GM21619 (cell line): ENCODE measurements around the gene CTNNA3.
"Not testable (repeated sequence)": the region's sequence is repeated elsewhere in the genome, so short reads cannot be mapped to it uniquely, and the experiment has no call there.

Experiments used
- ATAC-seq: cut with Tn5 transposase; IDR thresholded peaks from one replicate; pipeline ENCODE4 v1.9.1; 2021; ENCODE audit not compliant: unreplicated experiment

The CTNNA3 gene

GRCh38 chr10:66337211-66337610 is 1358.8 kb downstream of the CTNNA3 start:
- no peak for ATAC-seq

GRCh38 chr10:66336791-66337190 is 1359.2 kb downstream of the CTNNA3 start:
- no peak for ATAC-seq

GRCh38 chr10:66335753-66336152 is 1360.2 kb downstream of the CTNNA3 start:
- ATAC-seq, result not testable (repeated sequence)

DNA sequence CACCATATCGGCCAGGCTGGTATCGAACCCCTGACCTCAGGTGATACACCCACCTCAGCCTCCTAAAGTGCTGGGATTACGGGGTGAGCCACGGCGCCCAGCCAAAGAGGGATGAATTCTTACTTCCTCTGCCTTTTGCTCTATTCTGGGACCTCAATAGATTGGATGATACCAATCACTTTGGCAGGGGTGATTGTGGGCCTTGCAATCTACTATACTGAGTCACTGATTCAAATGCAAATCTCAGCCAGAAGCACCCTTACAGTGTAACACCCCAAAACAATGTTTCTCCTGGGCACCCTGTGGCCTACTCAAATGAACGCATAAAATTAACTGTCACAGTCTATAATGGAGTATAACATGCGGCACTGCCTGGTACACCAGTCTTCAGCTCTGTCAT is 1366.8 kb downstream of the CTNNA3 start:
- no peak for ATAC-seq

- no peak for ATAC-seq
Measured at GRCh38 chr10:66326876-66327275, 1369.1 kb downstream of the CTNNA3 start.

- ATAC-seq, result no peak
Measured at GRCh38 chr10:66322777-66323176, 1373.2 kb downstream of the CTNNA3 start.

- no peak for ATAC-seq
Measured at GRCh38 chr10:66321723-66322665, 1374.0 kb downstream of the CTNNA3 start.

GRCh38 chr10:66318761-66319160 is 1377.2 kb downstream of the CTNNA3 start:
- no peak for ATAC-seq

- no peak for ATAC-seq
Measured at GRCh38 chr10:66307826-66308225, 1388.2 kb downstream of the CTNNA3 start.

DNA sequence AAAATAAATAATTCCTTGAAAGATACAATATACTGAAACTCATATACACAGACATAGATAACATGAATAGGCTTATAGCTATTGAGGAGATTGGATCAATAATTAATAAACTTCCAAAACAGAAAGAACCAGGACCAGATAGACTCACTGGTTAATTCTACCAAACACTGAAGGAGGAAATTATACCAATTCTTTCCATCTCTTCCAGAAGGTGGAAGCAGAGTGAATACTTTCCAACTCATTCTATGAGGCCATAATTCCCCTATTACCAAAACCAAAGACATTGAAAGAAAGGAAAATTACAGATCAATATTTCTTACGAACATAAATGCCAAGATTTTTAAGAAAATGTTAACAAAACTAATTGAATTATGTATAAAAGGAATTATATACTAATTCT is 1394.9 kb downstream of the CTNNA3 start:
- no peak for ATAC-seq

- no peak for ATAC-seq
Measured at GRCh38 chr10:66295602-66296001, 1400.4 kb downstream of the CTNNA3 start.

DNA sequence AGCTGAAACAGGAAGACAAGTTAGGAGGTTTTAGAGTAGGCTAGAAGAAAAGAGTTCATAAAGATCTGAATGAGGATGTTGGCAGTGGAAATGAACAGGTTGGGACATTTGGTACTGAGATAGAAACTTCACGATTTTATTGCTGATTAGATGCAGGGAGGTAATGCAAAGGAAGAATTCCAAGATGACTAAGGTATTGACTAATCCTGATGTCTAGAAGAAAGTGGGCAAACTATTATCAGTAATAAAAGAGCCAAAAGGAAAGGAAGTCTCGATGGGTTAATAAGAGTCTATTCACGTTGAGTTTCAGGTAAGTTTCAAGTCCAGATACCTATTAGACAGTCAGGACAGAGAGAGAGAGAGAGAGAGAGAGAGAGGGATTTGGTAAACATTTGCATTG is 1401.5 kb downstream of the CTNNA3 start:
- ATAC-seq, result no peak

- ATAC-seq, result no peak
Measured at GRCh38 chr10:66292922-66293321, 1403.1 kb downstream of the CTNNA3 start.

DNA sequence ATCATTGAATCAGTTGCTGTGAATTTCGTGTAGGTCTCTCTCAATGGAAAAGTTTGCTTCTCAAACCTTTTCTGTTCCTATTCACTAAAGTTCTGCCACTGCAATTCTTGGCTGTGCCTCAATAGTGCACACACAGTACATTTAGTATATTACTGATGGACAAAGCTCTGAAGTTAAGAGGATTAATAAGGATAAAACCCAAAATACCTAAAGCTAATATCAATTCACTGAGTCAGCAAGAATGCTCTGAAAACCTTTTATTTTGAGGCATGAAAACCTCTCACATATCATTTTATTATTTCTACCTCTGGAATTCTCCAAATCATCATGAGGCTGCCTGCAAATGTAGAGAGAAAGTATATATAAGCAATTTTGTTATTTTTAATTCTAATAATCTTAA is 1403.5 kb downstream of the CTNNA3 start:
- no peak for ATAC-seq

- ATAC-seq, result no peak
Measured at GRCh38 chr10:66291133-66291532, 1404.9 kb downstream of the CTNNA3 start.

DNA sequence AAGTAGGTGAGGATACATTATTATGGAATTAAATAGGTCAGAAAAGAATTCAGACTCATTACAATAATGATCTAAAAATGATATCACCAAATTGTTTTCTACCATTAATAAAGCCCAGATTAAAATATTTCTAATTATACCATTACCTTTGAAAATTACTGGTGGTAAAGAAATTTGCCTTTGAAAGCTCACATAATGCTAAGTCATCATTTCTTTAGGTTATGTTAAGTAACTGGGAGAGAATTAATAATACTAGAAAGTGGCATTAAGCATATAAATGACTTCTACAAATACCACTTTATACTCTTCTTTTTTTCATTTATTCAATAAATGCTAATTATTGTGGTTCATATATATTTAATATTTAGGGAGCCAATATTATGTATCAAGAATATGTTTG is 1411.4 kb downstream of the CTNNA3 start:
- no peak for ATAC-seq

DNA sequence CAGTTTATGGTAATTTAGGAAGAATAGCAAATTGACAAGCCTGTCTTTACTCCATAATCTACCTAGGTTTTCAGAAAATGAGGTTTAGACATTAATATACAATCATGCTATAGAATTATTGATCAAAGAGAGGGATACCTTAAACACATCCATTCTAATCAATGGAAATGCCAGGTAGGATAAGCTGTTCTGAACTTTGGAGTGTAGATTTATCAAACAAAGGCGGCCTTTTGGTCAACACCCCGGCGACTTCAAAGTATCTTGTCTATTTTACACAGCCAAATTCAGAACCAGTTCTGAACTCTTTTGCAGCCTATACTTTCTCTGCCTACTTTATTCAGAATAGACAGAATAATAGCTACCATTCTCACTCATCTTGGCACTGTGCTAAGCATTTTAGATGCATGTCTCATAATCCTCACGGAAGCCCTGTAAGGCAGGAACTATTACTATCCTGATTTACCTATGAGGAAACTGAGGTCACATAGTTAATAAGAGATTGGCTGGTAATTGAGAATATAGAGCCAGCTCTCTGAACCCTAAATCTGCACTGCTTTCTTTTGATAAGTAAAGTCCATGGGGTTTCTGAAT is 1412.0 kb downstream of the CTNNA3 start:
- no peak for ATAC-seq

DNA sequence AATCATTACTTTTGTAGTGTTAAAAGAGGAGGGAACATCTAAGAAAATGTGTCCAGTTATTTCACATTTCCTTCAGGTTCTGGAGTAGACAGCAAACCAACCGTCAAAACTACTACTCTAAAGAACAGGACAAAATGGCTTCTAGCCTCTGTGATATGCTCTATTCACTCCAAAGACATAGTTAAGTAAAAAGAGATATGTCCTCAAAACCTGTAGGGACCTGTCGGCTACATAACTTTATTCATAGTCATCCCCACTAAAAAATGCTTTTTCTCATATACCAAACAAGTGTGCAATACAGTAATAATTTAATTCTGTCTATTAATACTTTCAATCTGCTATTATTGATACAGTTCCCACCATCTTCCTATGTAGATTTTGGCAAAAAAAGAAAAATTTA is 1412.9 kb downstream of the CTNNA3 start:
- no peak for ATAC-seq

GRCh38 chr10:66281327-66281726 is 1414.7 kb downstream of the CTNNA3 start:
- ATAC-seq, result no peak

DNA sequence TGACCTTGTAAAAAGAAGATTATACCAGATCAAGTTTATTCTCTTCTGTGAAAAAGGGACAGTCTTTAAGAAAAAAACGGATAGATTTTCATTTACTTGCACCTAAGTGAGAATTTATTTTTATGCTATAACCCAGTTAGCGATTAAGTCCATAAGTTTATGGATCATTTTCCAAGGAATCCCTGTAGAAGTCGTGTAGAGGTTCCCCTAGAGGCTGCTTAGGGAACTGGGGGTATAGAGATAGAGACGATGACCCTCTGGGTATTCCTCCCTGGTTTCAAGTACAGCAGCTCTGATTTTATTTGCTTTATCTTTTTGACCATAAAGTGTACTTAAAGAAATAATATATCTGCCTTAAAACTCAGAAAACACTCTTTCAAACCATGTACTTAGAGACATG is 1418.5 kb downstream of the CTNNA3 start:
- ATAC-seq, result no peak

DNA sequence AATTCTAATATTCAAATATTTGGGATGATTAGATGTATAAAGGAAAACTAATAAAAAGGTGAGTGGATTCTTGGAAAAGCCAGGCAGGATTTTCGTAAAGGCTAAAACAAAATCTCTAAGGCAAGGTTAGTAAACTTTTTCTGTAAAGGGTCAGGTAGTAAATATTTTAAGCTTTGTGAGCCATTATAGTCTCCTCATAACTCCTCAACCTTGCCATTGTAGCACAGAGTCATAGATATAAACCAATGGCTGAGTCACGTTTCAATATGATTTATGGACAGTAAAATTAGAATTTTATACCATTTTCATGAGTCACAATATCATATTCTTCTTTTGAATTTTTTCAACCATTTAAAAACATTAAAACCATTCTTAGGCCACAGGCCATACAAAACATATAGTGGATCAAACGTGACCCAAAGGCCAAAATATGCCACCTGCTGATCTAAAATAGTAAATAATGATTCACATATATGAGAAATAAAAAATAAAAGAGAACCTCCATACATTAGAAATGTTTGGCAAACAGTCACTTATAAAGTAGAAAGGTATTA is 1422.0 kb downstream of the CTNNA3 start:
- ATAC-seq, result no peak

- no peak for ATAC-seq
Measured at GRCh38 chr10:66265398-66265797, 1430.6 kb downstream of the CTNNA3 start.
